ENCODE measurements around the gene PARP4. TPM values are rescaled to one million over a fixed set of nuclear protein-coding genes. Genes with fewer than 3 reads are reported as not detected.
A peak's percentile ranks its signal among the peaks of the same experiment; 100 is the strongest.

PARP4 gene
- total RNA-seq, 4 donors from 2014 or later: 17.0 to 31.6 (median 27.8) TPM

- 91 to 100% methylated on average over 1 of the region's 1 CpG for WGBS, 2 donors
- intact Hi-C loops (cut with DNase I; ENCODE audit: low total_unique reads): no loop called here
- H3K4me3 ChIP-seq (ENCODE audit: low read depth, poor library complexity, severe bottlenecking): no peak overlapping the region
- no peak for TF ChIP-seq CTCF (IDR thresholded peaks at IDR 0.05)
- no peak for TF ChIP-seq POLR2A (IDR thresholded peaks at IDR 0.05)
- DNase-seq (ENCODE audit: low spot score in 2 of 2): no peak
Measured at GRCh38 chr13:24520733-24521132, 8.2 kb upstream of the PARP4 start.

GRCh38 chr13:24516919-24517318, 4.3 kb upstream of the PARP4 start:
- 74 to 76% methylated on average over 6 of the region's 6 CpGs for WGBS, 2 donors
- DNase-seq (ENCODE audit: low spot score in 2 of 2): no peak
- intact Hi-C loops (cut with DNase I; ENCODE audit: low total_unique reads): no loop called here
- no peak for TF ChIP-seq POLR2A (IDR thresholded peaks at IDR 0.05)
- no peak for TF ChIP-seq CTCF (IDR thresholded peaks at IDR 0.05)
- H3K4me3 ChIP-seq (ENCODE audit: low read depth, poor library complexity, severe bottlenecking): no peak overlapping the region

- DNase-seq (ENCODE audit: low spot score in 2 of 2): no peak
- 2% methylated on average over 10 of the region's 10 CpGs for WGBS, 2 donors
- TF ChIP-seq POLR2A (IDR thresholded peaks at IDR 0.05) (no peak), CTCF (IDR thresholded peaks at IDR 0.05) (no peak)
- intact Hi-C loops (cut with DNase I; ENCODE audit: low total_unique reads): no loop called here
- peak overlapping the region; percentile 91 for H3K4me3 ChIP-seq (ENCODE audit: low read depth, poor library complexity, severe bottlenecking)
Measured at GRCh38 chr13:24512908-24513213, 283 bp upstream of the PARP4 start.

- intact Hi-C loops (cut with DNase I; ENCODE audit: low total_unique reads): no loop called here
- TF ChIP-seq POLR2A (IDR thresholded peaks at IDR 0.05) (no peak), CTCF (IDR thresholded peaks at IDR 0.05) (no peak)
- no peak for DNase-seq (ENCODE audit: low spot score in 2 of 2)
- H3K4me3 ChIP-seq (ENCODE audit: low read depth, poor library complexity, severe bottlenecking): peak overlapping the region; percentile 91
- 1 to 6% methylated on average over 6 of the region's 6 CpGs for WGBS, 2 donors
Measured at GRCh38 chr13:24511816-24512196, 772 bp downstream of the PARP4 start.

- peak overlapping the region; percentile 91 for H3K4me3 ChIP-seq (ENCODE audit: low read depth, poor library complexity, severe bottlenecking)
- DNase-seq (ENCODE audit: low spot score in 2 of 2): no peak
- TF ChIP-seq POLR2A (IDR thresholded peaks at IDR 0.05): no peak
- no peak for TF ChIP-seq CTCF (IDR thresholded peaks at IDR 0.05)
- intact Hi-C loops (cut with DNase I; ENCODE audit: low total_unique reads): no loop called here
- WGBS, 2 donors: 47 to 52% methylated on average over 22 of the region's 22 CpGs
Measured at GRCh38 chr13:24511019-24511815, 1.4 kb downstream of the PARP4 start.
